Stimulated activated naive CD8-positive, alpha-beta T cell treated with anti-CD3 and anti-CD28 coated beads, Interleukin-15, Interleukin-2, amounts not matched to agents 100 ng/mL and 50 ng/mL, for 24 hours (primary cell): Measurements from ENCODE around the gene UGCG.

Experiments used
- H3K27ac Mint-ChIP-seq: one replicate; pipeline ENCODE4 v1.8.0; 2021; ENCODE audit warnings: mild to moderate bottlenecking, mixed read lengths
- H3K27me3 Mint-ChIP-seq: one replicate; pipeline ENCODE4 v1.8.0; 2021; ENCODE audit warnings: mixed read lengths
- H3K36me3 Mint-ChIP-seq: one replicate; pipeline ENCODE4 v1.8.0; 2021; ENCODE audit warnings: low read depth, mixed read lengths
- H3K4me1 Mint-ChIP-seq: one replicate; pipeline ENCODE4 v1.8.0; 2021; ENCODE audit warnings: low read depth, mixed read lengths
- H3K4me3 Mint-ChIP-seq: one replicate; pipeline ENCODE4 v1.8.0; 2021; ENCODE audit warnings: mild to moderate bottlenecking, mixed read lengths
- H3K9me3 Mint-ChIP-seq: one replicate; pipeline ENCODE4 v1.8.0; 2021; ENCODE audit warnings: mixed read lengths

The UGCG gene

GRCh38 chr9:111895996-111896941, at the start of gene UGCG:
Gene UGCG (plus strand): TSS chr9:111896814. CDS start chr9:111897216, 402 bp downstream.
- Mint-ChIP-seq H3K27ac (peak within 1 kb of the TSS; percentile 86), H3K4me3 (peak within 1 kb of the TSS; percentile 89), H3K9me3 (no peaks in the 10 kb centered on the region), H3K27me3 (no peaks in the 10 kb centered on the region), H3K36me3 (no peaks in the 10 kb centered on the region), H3K4me1 (peaks cover 20% of the 10 kb centered on the region)

DNA sequence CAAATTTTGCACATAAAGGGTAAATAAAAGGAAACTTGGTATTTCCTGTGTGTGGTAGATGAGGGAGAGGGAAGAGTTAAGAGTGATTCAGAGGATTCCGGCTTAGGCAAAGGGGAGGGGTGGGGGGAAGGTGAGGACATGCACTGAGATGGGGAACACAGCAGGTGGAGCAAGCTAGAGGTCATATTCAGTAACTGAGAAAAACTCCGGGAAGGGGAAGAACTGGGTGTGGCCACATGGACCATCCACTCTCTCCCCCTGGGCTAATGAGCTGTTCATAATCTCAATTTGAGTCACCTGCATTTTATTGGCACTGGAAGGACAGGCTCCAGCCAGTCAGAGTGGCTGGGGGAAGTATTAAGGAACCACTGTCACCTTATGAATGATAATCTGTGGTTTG, 45.1 kb upstream of the UGCG start:
- Mint-ChIP-seq H3K27me3 (no peaks in the 10 kb centered on the region), H3K36me3 (no peaks in the 10 kb centered on the region), H3K4me3 (no peak overlapping the region), H3K9me3 (no peaks in the 10 kb centered on the region), H3K4me1 (no peaks in the 10 kb centered on the region), H3K27ac (no peak overlapping the region)

DNA sequence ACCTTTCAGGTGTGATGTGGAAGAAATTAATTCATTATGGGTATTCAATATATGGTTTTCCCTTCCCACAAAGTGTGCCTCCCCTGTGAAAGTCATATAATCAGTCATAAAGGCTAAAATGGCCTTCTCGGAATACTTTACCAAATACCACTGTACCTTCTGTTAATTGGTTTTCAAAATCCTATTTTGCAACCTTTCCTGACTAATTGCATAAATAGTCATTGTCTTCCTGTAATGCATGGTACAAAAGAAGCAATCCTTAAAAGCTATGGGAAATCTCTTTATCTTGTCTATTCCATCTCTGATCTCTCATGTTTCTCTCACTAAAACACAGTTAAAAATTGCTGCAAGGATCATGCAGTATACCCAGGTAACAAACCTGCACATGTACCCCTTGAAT, 44.3 kb upstream of the UGCG start:
- H3K4me1 Mint-ChIP-seq, result no peaks in the 10 kb centered on the region
- no peak overlapping the region for H3K4me3 Mint-ChIP-seq
- H3K27me3 Mint-ChIP-seq, result no peaks in the 10 kb centered on the region
- no peaks in the 10 kb centered on the region for H3K36me3 Mint-ChIP-seq
- H3K9me3 Mint-ChIP-seq, result no peaks in the 10 kb centered on the region
- no peak overlapping the region for H3K27ac Mint-ChIP-seq

DNA sequence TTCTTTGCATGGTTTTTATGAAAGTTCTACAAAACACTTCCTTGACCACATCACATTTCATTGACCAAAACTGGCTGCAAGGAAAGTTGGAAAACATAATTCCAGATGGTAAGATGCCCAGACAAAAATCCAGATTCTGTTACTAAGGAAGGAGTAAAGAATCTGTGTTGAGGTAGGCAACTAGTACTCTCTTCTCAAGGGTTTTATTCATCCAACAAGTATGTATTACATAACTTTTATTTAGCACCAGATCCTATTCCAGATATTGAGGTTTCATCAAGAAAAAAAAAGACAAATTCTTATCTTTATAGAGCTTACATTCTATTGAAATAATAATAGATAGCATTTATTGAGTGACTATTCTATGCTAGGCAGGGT, 43.2 kb upstream of the UGCG start:
- no peak overlapping the region for H3K4me3 Mint-ChIP-seq
- H3K4me1 Mint-ChIP-seq, result no peaks in the 10 kb centered on the region
- no peaks in the 10 kb centered on the region for H3K36me3 Mint-ChIP-seq
- no peak overlapping the region for H3K27ac Mint-ChIP-seq
- no peaks in the 10 kb centered on the region for H3K9me3 Mint-ChIP-seq
- H3K27me3 Mint-ChIP-seq, result no peaks in the 10 kb centered on the region

DNA sequence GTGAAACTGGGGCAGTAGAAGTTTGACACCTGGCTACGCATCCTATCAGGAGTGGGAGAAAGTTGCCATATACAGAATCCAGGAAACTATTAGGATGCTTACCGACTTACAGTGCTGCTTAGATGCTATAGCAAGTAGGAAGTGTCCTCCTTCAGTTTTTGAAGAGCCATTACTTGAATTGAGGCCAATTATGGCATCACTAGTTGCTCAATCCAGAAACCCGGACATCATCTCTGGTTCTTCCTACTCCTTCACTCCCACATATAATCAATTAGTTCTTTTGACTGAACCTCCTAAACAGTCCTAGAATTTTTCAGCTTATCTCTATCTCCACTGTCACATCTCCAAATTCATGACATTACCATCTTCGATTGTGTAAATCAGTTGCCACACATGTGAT, 41.8 kb upstream of the UGCG start:
- no peak overlapping the region for H3K4me3 Mint-ChIP-seq
- no peaks in the 10 kb centered on the region for H3K36me3 Mint-ChIP-seq
- H3K9me3 Mint-ChIP-seq, result no peaks in the 10 kb centered on the region
- H3K27me3 Mint-ChIP-seq, result no peaks in the 10 kb centered on the region
- H3K4me1 Mint-ChIP-seq, result no peaks in the 10 kb centered on the region
- no peak overlapping the region for H3K27ac Mint-ChIP-seq

- H3K27ac Mint-ChIP-seq, result no peak overlapping the region
- no peaks in the 10 kb centered on the region for H3K9me3 Mint-ChIP-seq
- no peaks in the 10 kb centered on the region for H3K4me1 Mint-ChIP-seq
- no peak overlapping the region for H3K4me3 Mint-ChIP-seq
- no peaks in the 10 kb centered on the region for H3K27me3 Mint-ChIP-seq
- H3K36me3 Mint-ChIP-seq, result no peaks in the 10 kb centered on the region
These were observed 38.9 kb upstream of the UGCG start for GRCh38 chr9:111857555-111858211.

GRCh38 chr9:111860443-111860842, 36.2 kb upstream of the UGCG start:
- H3K9me3 Mint-ChIP-seq, result no peaks in the 10 kb centered on the region
- no peaks in the 10 kb centered on the region for H3K36me3 Mint-ChIP-seq
- no peaks in the 10 kb centered on the region for H3K4me1 Mint-ChIP-seq
- no peak overlapping the region for H3K4me3 Mint-ChIP-seq
- peaks cover 3% of the 10 kb centered on the region for H3K27me3 Mint-ChIP-seq
- no peak overlapping the region for H3K27ac Mint-ChIP-seq

DNA sequence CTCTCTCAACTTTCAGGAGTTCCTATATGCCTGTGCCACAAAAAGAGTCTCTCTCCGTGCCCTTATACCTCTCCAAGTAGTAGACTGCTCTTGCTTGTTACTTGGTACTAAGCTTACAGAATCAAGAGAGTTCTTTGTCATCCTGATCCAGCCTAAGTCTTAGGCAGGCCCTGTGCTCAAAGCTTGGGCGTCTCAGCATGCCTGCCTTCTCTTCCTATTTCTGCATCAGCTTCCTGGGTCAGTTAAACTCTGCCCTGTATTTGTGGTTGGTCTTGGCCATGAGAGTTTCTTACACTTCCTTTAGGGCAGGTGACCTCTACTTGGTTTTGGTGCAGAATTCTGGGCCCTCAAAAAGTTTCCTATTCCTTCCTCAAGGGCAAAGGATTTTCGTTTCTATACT, 33.0 kb upstream of the UGCG start:
- H3K27ac Mint-ChIP-seq, result no peak overlapping the region
- H3K27me3 Mint-ChIP-seq, result peaks cover 3% of the 10 kb centered on the region
- peaks cover 5% of the 10 kb centered on the region for H3K4me1 Mint-ChIP-seq
- peaks cover 3% of the 10 kb centered on the region for H3K36me3 Mint-ChIP-seq
- peaks cover 3% of the 10 kb centered on the region for H3K9me3 Mint-ChIP-seq
- no peak overlapping the region for H3K4me3 Mint-ChIP-seq

GRCh38 chr9:111866976-111867375, 29.6 kb upstream of the UGCG start:
- Mint-ChIP-seq H3K27ac (no peak overlapping the region), H3K4me1 (peaks cover 22% of the 10 kb centered on the region), H3K9me3 (peaks cover 3% of the 10 kb centered on the region), H3K4me3 (no peak overlapping the region), H3K36me3 (peaks cover 3% of the 10 kb centered on the region), H3K27me3 (peaks cover 3% of the 10 kb centered on the region)

GRCh38 chr9:111868475-111868874, 28.1 kb upstream of the UGCG start:
- no peak overlapping the region for H3K27ac Mint-ChIP-seq
- H3K9me3 Mint-ChIP-seq, result peaks cover 3% of the 10 kb centered on the region
- H3K4me1 Mint-ChIP-seq, result peaks cover 24% of the 10 kb centered on the region
- peaks cover 11% of the 10 kb centered on the region for H3K27me3 Mint-ChIP-seq
- peaks cover 3% of the 10 kb centered on the region for H3K36me3 Mint-ChIP-seq
- no peak overlapping the region for H3K4me3 Mint-ChIP-seq

GRCh38 chr9:111870774-111871498, 25.7 kb upstream of the UGCG start:
- H3K27ac Mint-ChIP-seq, result peak overlapping the region; percentile 53
- peaks cover 24% of the 10 kb centered on the region for H3K4me1 Mint-ChIP-seq
- H3K9me3 Mint-ChIP-seq, result peaks cover 3% of the 10 kb centered on the region
- no peak overlapping the region for H3K4me3 Mint-ChIP-seq
- peaks cover 3% of the 10 kb centered on the region for H3K36me3 Mint-ChIP-seq
- peaks cover 9% of the 10 kb centered on the region for H3K27me3 Mint-ChIP-seq

- Mint-ChIP-seq H3K36me3 (peaks cover 3% of the 10 kb centered on the region), H3K4me1 (peaks cover 24% of the 10 kb centered on the region), H3K27ac (no peak overlapping the region), H3K9me3 (peaks cover 3% of the 10 kb centered on the region), H3K4me3 (no peak overlapping the region), H3K27me3 (peaks cover 9% of the 10 kb centered on the region)
These were observed 25.1 kb upstream of the UGCG start for GRCh38 chr9:111871499-111871855.

DNA sequence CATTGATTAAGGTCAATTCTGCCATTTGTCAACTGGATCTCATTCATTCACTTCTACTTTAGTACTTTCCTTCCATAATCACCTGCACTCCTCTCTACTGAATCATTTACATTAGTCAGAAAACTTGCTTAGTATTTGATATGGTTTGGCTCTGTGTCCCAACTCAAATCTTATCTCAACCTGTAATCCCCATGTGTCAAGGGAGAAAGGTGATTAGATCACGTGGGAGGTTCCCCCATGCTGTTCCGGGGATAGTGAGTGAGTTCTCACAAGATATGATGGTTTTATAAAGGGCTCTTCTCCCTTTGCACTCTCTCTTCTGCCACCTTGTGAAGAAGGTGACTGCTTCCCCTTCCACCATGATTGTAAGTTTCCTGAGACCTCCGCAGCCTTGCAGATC, 23.7 kb upstream of the UGCG start:
- no peak overlapping the region for H3K4me3 Mint-ChIP-seq
- H3K9me3 Mint-ChIP-seq, result no peaks in the 10 kb centered on the region
- no peaks in the 10 kb centered on the region for H3K36me3 Mint-ChIP-seq
- peaks cover 9% of the 10 kb centered on the region for H3K27me3 Mint-ChIP-seq
- no peak overlapping the region for H3K27ac Mint-ChIP-seq
- H3K4me1 Mint-ChIP-seq, result peaks cover 19% of the 10 kb centered on the region

DNA sequence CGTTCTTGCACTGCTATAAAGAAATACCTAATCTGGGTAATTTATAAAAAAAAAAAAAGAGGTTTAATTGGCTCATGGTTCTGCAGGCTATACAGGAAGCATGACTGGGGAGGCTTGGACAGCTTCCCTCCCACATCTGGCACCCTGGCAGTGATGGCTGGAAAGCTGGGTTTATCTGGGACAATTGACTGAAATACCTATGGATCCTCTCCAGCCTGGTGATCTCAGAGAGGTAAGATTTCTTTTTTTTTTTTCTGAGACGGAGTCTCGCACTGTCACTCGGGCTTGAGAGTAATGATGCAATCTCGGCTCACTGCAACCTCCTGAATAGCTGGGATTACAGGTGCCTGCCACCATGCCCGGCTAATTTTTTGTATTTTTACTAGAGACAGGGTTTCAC, 22.7 kb upstream of the UGCG start:
- Mint-ChIP-seq H3K27me3 (peaks cover 9% of the 10 kb centered on the region), H3K27ac (no peak overlapping the region), H3K4me1 (peaks cover 19% of the 10 kb centered on the region), H3K36me3 (no peaks in the 10 kb centered on the region), H3K9me3 (no peaks in the 10 kb centered on the region), H3K4me3 (no peak overlapping the region)

DNA sequence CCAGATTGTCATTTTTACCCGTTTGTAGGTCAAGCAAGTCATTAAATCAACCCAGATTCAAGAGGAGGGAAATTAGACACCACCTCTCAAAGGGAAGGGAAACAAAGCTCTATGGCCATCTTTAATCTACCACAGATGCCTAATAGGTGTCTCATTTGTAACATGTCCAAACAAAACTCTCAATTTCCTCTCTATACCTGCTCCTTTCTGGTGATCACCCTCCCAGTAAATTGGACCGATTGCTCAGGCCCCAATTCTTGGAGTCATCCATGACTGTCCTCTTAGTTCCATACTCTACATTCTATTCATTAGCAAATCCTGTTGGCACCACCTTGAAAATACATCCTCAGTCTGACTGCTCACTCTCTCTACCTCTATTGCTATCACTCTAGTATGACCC, 22.1 kb upstream of the UGCG start:
- Mint-ChIP-seq H3K27me3 (peaks cover 14% of the 10 kb centered on the region), H3K4me3 (no peak overlapping the region), H3K4me1 (peaks cover 19% of the 10 kb centered on the region), H3K36me3 (no peaks in the 10 kb centered on the region), H3K9me3 (peaks cover 5% of the 10 kb centered on the region), H3K27ac (peak overlapping the region; percentile 4)
